Lung (tissue), 12 donors: Measurements from ENCODE around the gene THADA. TPM values are rescaled to one million over a fixed set of nuclear protein-coding genes. Genes with fewer than 3 reads are reported as not detected.

ENCODE experiments used
- ATAC-seq: fragments of 200-7000 bp; cut with Tn5 transposase; one replicate; pipeline ENCODE4 v1.9.1; 2020; ENCODE audit warnings: moderate number of reproducible peaks; ENCODE audit not compliant: insufficient read depth, low FRiP score
- DNase-seq, 3 donors: peaks; one replicate each; pipeline ENCODE4 v3.0.0-alpha.2; 2013 to 2017
- H3K27ac ChIP-seq, 2 donors: one replicate each; pipeline ENCODE4 v1.5.1; 2013; ENCODE audit warnings: mild to moderate bottlenecking in 2 of 2, moderate library complexity in 2 of 2, control low read depth in 1 of 2, inconsistent platforms in 1 of 2, low read depth in 1 of 2, low read length in 1 of 2
- H3K27me3 ChIP-seq, 3 donors: one replicate each; pipeline ENCODE4 v1.5.1; 2013; ENCODE audit warnings: low read length in 2 of 3; ENCODE audit not compliant: control insufficient read depth in 3 of 3, insufficient read depth in 3 of 3
- H3K36me3 ChIP-seq, 4 donors: one replicate each; pipeline ENCODE4 v1.5.1; 2013; ENCODE audit warnings: low read length in 4 of 4, mild to moderate bottlenecking in 1 of 4, moderate library complexity in 1 of 4; ENCODE audit not compliant: control insufficient read depth in 4 of 4, insufficient read depth in 4 of 4
- H3K4me1 ChIP-seq, 5 donors: one replicate each; pipeline ENCODE4 v1.5.1; 2013; ENCODE audit warnings: low read length in 5 of 5, mild to moderate bottlenecking in 2 of 5, moderate library complexity in 1 of 5; ENCODE audit not compliant: control insufficient read depth in 5 of 5, insufficient read depth in 5 of 5
- H3K4me3 ChIP-seq: one replicate; pipeline ENCODE4 v1.5.1; 2013; ENCODE audit warnings: mild to moderate bottlenecking, control low read depth, moderate library complexity
- H3K9ac ChIP-seq, 2 donors: one replicate each; pipeline ENCODE4 v1.5.1; 2013; ENCODE audit warnings: low read length in 2 of 2, control low read depth in 1 of 2; ENCODE audit not compliant: insufficient read depth in 1 of 2
- H3K9me3 ChIP-seq, 4 donors: one replicate each; pipeline ENCODE4 v1.5.1; 2013; ENCODE audit warnings: low read length in 3 of 4, mild to moderate bottlenecking in 1 of 4, moderate library complexity in 1 of 4; ENCODE audit not compliant: control insufficient read depth in 4 of 4, insufficient read depth in 3 of 4
- CTCF ChIP-seq: IDR thresholded peaks from 2 replicates; pipeline ENCODE4 v1.5.1; 2012; ENCODE audit warnings: mild to moderate bottlenecking; ENCODE audit errors: control extremely low read depth, extremely low read depth
- WGBS, 2 donors: extraction: QIAGEN DNeasy Blood & Tissue Kit; methylation state at CpG; one replicate each; pipeline ENCODE4 v1.1.7; 2013; 5-methylcytosine and 5-hydroxymethylcytosine counted together
- polyA plus RNA-seq, 2 donors: library from polyadenylated mRNA; stranded (reverse); fragments of 200-250 nt; gene quantifications; one replicate each; pipeline ENCODE4 v1.2.1, GENCODE V29; 2013
- total RNA-seq, 2 donors: library from RNA; depleted of rRNA in 1 of 2; stranded (reverse); fragments of >200 nt in 1 of 2; gene quantifications; one replicate each; pipeline ENCODE4 v1.2.1, GENCODE V29; 2014 to 2021
- donor health status: control.
- donor health status: control.
- donor health status: Bipolar disorder and iron deficiency.
- donor health status: healthy.
- donor health status: DM: yes; HTN: yes; CAD: no.

Gene THADA
- total and polyA plus RNA-seq, 4 donors: 11.3 to 72.5 (median 25.2) TPM

GRCh38 chr2:43593254-43593653, 2.6 kb downstream of the THADA start:
- H3K36me3 ChIP-seq: peaks cover 2 to 14% (median 7%) of the 10 kb centered on the region in 4 donors
- H3K4me3 ChIP-seq: no peak overlapping the region
- H3K27ac ChIP-seq: no peak overlapping the region
- peak; percentile 44 to 78 (median 58) for DNase-seq
- WGBS, 2 donors: 67 to 88% methylated on average over 3 of the region's 3 CpGs
- H3K4me1 ChIP-seq: peaks cover 0 to 16% (median 7%) of the 10 kb centered on the region in 5 donors
- TF ChIP-seq CTCF: no peak
- no peaks in the 10 kb centered on the region for H3K27me3 ChIP-seq
- no peaks in the 10 kb centered on the region for H3K9me3 ChIP-seq
- no peak overlapping the region for H3K9ac ChIP-seq
- ATAC-seq: no peak

GRCh38 chr2:43592443-43592842, 3.4 kb downstream of the THADA start:
- peaks cover 2 to 14% (median 7%) of the 10 kb centered on the region in 4 donors for H3K36me3 ChIP-seq

GRCh38 chr2:43585708-43586107, 10.1 kb downstream of the THADA start:
- Histone ChIP-seq H3K27ac (no peak overlapping the region), H3K4me1 (no peaks in the 10 kb centered on the region), H3K9ac (no peak overlapping the region), H3K27me3 (no peaks in the 10 kb centered on the region), H3K36me3 (peaks cover 18 to 46% (median 21%) of the 10 kb centered on the region in 4 donors), H3K4me3 (no peak overlapping the region), H3K9me3 (no peaks in the 10 kb centered on the region)
- TF ChIP-seq CTCF: no peak
- WGBS, 2 donors: 97% methylated on average over 3 of the region's 3 CpGs
- ATAC-seq (no peak), DNase-seq (no peak)

More at GRCh38 chr2:43592443-43592842, 3.4 kb downstream of the THADA start:
- no peak for ATAC-seq
- H3K4me3 ChIP-seq: no peak overlapping the region
- no peak overlapping the region for H3K27ac ChIP-seq
- DNase-seq: no peak
- H3K27me3 ChIP-seq: no peaks in the 10 kb centered on the region
- no peak overlapping the region for H3K9ac ChIP-seq
- no peak for TF ChIP-seq CTCF
- H3K4me1 ChIP-seq: peaks cover 0 to 16% (median 7%) of the 10 kb centered on the region in 5 donors
- H3K9me3 ChIP-seq: no peaks in the 10 kb centered on the region

- H3K27me3 ChIP-seq: no peaks in the 10 kb centered on the region
- no peak overlapping the region for H3K9ac ChIP-seq
- H3K36me3 ChIP-seq: peaks cover 21 to 32% (median 23%) of the 10 kb centered on the region in 4 donors
- H3K4me3 ChIP-seq: no peak overlapping the region
- TF ChIP-seq CTCF: no peak
- peaks cover 0 to 2% (median 0%) of the 10 kb centered on the region in 5 donors for H3K4me1 ChIP-seq
- DNase-seq (no peak), ATAC-seq (no peak)
- H3K27ac ChIP-seq: no peak overlapping the region
- 79 to 88% methylated on average over 5 of the region's 5 CpGs for WGBS, 2 donors
- H3K9me3 ChIP-seq: no peaks in the 10 kb centered on the region
Observed at GRCh38 chr2:43579275-43579981, 16.4 kb downstream of the THADA start.
